DOHH2 (cell line): ENCODE measurements around the gene DGKB.

Experiments used
- CTCF ChIP-seq: fragments of 200-600 bp; sonication (generic); IDR thresholded peaks from one replicate; pipeline ENCODE4 v1.5.1; 2014; ENCODE audit warnings: antibody characterized with exemption, mild to moderate bottlenecking, low read depth, low read length; ENCODE audit not compliant: poor library complexity, severe bottlenecking
- EZH2phosphoT487 ChIP-seq: fragments of 200-600 bp; sonication (generic); IDR thresholded peaks from 2 replicates; pipeline ENCODE4 v1.6.1; 2017; ENCODE audit warnings: borderline replicate concordance, mild to moderate bottlenecking, antibody characterized with exemption, low read length, moderate library complexity, mixed read lengths

GRCh38 chr7:14841086-14841485 lies 61.5 kb downstream of the DGKB start:
- TF ChIP-seq CTCF: no peak
- no peak for TF ChIP-seq EZH2phosphoT487
